Measurements from ENCODE around the gene GKN1. TPM values are rescaled to one million over a fixed set of nuclear protein-coding genes. Genes with fewer than 3 reads are reported as not detected.

Gene GKN1
- total RNA-seq, 1 donor from 2014 or later, result 0.37 TPM

GRCh38 chr2:68959001-68959400, 15.4 kb upstream of the GKN1 start:
- H3K27me3 Mint-ChIP-seq (ENCODE audit: low read depth), result no peaks in the 10 kb centered on the region
- peaks cover 4% of the 10 kb centered on the region for H3K4me1 Mint-ChIP-seq (ENCODE audit: low read depth)
- H3K9me3 Mint-ChIP-seq (ENCODE audit: low read depth), result peaks cover 9% of the 10 kb centered on the region
- no peaks in the 10 kb centered on the region for H3K36me3 Mint-ChIP-seq (ENCODE audit: low read depth)
- H3K27ac Mint-ChIP-seq (ENCODE audit: unreplicated experiment), result no peak overlapping the region
- no peak for DNase-seq (ENCODE audit: low spot score)
- TF ChIP-seq CTCF (IDR thresholded peaks at IDR 0.05), result no peak
- no peak overlapping the region for H3K4me3 Mint-ChIP-seq (ENCODE audit: unreplicated experiment)

- DNase-seq (ENCODE audit: low spot score), result no peak
- Mint-ChIP-seq H3K4me1 (ENCODE audit: low read depth) (peaks cover 7% of the 10 kb centered on the region), H3K27me3 (ENCODE audit: low read depth) (no peaks in the 10 kb centered on the region), H3K36me3 (ENCODE audit: low read depth) (no peaks in the 10 kb centered on the region), H3K27ac (ENCODE audit: unreplicated experiment) (no peak overlapping the region), H3K9me3 (ENCODE audit: low read depth) (peaks cover 4% of the 10 kb centered on the region), H3K4me3 (ENCODE audit: unreplicated experiment) (no peak overlapping the region)
- no peak for TF ChIP-seq CTCF (IDR thresholded peaks at IDR 0.05)
These were observed 13.1 kb upstream of the GKN1 start for GRCh38 chr2:68961380-68961779.

GRCh38 chr2:68964282-68964681, 10.2 kb upstream of the GKN1 start:
- no peak for DNase-seq (ENCODE audit: low spot score)
- no peak for TF ChIP-seq CTCF (IDR thresholded peaks at IDR 0.05)
- no peaks in the 10 kb centered on the region for H3K27me3 Mint-ChIP-seq (ENCODE audit: low read depth)
- H3K36me3 Mint-ChIP-seq (ENCODE audit: low read depth), result no peaks in the 10 kb centered on the region
- no peak overlapping the region for H3K4me3 Mint-ChIP-seq (ENCODE audit: unreplicated experiment)
- H3K27ac Mint-ChIP-seq (ENCODE audit: unreplicated experiment), result no peak overlapping the region
- H3K4me1 Mint-ChIP-seq (ENCODE audit: low read depth), result peaks cover 24% of the 10 kb centered on the region
- H3K9me3 Mint-ChIP-seq (ENCODE audit: low read depth), result peaks cover 4% of the 10 kb centered on the region

- H3K36me3 Mint-ChIP-seq (ENCODE audit: low read depth), result no peaks in the 10 kb centered on the region
- no peak overlapping the region for H3K4me3 Mint-ChIP-seq (ENCODE audit: unreplicated experiment)
- TF ChIP-seq CTCF (IDR thresholded peaks at IDR 0.05), result no peak
- H3K9me3 Mint-ChIP-seq (ENCODE audit: low read depth), result peaks cover 4% of the 10 kb centered on the region
- H3K27ac Mint-ChIP-seq (ENCODE audit: unreplicated experiment), result no peak overlapping the region
- H3K27me3 Mint-ChIP-seq (ENCODE audit: low read depth), result no peaks in the 10 kb centered on the region
- DNase-seq (ENCODE audit: low spot score), result no peak
- peaks cover 63% of the 10 kb centered on the region for H3K4me1 Mint-ChIP-seq (ENCODE audit: low read depth)
These were observed 6.2 kb upstream of the GKN1 start for GRCh38 chr2:68968221-68968620.

GRCh38 chr2:68969736-68970490, 4.5 kb upstream of the GKN1 start:
- Mint-ChIP-seq H3K9me3 (ENCODE audit: low read depth) (no peaks in the 10 kb centered on the region), H3K36me3 (ENCODE audit: low read depth) (no peaks in the 10 kb centered on the region), H3K27ac (ENCODE audit: unreplicated experiment) (peak overlapping the region; percentile 97), H3K27me3 (ENCODE audit: low read depth) (no peaks in the 10 kb centered on the region), H3K4me3 (ENCODE audit: unreplicated experiment) (no peak overlapping the region), H3K4me1 (ENCODE audit: low read depth) (peaks cover 72% of the 10 kb centered on the region)
- no peak for TF ChIP-seq CTCF (IDR thresholded peaks at IDR 0.05)
- no peak for DNase-seq (ENCODE audit: low spot score)

Data from chondrocyte (in vitro differentiated cells).